AG04449 (cell line): Measurements from ENCODE around the gene DBH.

Experiments
- CTCF ChIA-PET: fragments of 350-600 bp; formaldehyde crosslinking; extraction: SDS; loops from one replicate; lab custom pipeline; 2021; ENCODE audit warnings: antibody characterized with exemption; lab: Yijun Ruan, JAX
- POLR2A ChIA-PET: fragments of 400-600, 350-600 bp; formaldehyde crosslinking; extraction: SDS; loops from one replicate; lab custom pipeline; 2020; ENCODE audit warnings: antibody characterized with exemption, inconsistent platforms; lab: Yijun Ruan, JAX
- DNase-seq: peaks from one replicate; pipeline ENCODE4 v3.0.0-alpha.2; 2010; ENCODE audit warnings: low read depth, low spot score
- H3K4me3 ChIP-seq: 2 replicates; pipeline ENCODE4 v1.5.1; 2011; ENCODE audit warnings: low read depth, mild to moderate bottlenecking, control low read depth, low read length
- TF ChIP-seq, protein P1 (sequence below): IDR thresholded peaks from one replicate; pipeline ENCODE4 v1.5.1; 2011; ENCODE audit warnings: mild to moderate bottlenecking, moderate library complexity, low read length, control low read depth, inconsistent platforms; ENCODE audit not compliant: insufficient read depth; ENCODE audit errors: missing control alignments

The DBH gene

DNA sequence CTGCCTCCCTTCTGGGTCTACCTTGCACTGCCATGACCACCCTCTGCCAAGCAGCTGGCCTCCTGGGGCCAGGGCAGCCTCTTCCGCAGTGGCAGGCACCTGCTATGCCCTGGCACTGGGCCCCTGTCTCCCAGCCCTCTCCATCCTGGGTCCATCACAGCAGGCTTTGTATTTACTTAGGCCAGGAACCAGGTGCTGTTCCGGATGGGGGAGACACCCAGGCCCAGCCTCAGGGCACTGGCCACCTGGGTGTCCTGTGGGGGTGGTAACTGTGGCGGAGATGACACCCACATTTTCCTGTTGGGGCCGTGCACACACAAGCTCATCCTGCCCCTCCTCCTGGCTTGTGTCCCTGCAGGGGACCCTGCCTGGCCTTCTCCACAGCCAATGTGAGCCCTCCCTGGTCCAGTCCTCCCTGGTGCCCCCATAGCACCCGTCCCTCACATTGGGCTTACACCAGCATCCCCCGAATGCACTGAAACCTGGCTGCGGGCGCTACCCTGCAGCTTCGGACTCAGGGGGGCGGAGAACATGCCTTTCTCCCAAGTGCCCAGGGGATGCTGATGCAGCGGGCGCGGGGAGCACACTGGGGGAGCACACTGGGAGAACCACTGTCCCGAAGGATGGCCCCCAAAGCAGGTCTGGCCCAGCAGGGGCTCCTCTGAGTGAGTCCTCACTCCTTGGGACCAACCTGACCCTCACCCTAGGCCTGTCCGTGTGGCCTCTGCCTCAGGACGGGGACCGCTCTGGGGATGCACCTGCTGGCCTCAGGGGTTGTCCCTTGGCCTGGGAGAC lies 44.9 kb upstream of the DBH start:
- no peak for DNase-seq
- CTCF ChIA-PET, result no interaction called here
- TF ChIP-seq, protein P1, sequence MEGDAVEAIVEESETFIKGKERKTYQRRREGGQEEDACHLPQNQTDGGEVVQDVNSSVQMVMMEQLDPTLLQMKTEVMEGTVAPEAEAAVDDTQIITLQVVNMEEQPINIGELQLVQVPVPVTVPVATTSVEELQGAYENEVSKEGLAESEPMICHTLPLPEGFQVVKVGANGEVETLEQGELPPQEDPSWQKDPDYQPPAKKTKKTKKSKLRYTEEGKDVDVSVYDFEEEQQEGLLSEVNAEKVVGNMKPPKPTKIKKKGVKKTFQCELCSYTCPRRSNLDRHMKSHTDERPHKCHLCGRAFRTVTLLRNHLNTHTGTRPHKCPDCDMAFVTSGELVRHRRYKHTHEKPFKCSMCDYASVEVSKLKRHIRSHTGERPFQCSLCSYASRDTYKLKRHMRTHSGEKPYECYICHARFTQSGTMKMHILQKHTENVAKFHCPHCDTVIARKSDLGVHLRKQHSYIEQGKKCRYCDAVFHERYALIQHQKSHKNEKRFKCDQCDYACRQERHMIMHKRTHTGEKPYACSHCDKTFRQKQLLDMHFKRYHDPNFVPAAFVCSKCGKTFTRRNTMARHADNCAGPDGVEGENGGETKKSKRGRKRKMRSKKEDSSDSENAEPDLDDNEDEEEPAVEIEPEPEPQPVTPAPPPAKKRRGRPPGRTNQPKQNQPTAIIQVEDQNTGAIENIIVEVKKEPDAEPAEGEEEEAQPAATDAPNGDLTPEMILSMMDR, result no peak
- POLR2A ChIA-PET, result no interaction called here
- no peak overlapping the region for H3K4me3 ChIP-seq

DNA sequence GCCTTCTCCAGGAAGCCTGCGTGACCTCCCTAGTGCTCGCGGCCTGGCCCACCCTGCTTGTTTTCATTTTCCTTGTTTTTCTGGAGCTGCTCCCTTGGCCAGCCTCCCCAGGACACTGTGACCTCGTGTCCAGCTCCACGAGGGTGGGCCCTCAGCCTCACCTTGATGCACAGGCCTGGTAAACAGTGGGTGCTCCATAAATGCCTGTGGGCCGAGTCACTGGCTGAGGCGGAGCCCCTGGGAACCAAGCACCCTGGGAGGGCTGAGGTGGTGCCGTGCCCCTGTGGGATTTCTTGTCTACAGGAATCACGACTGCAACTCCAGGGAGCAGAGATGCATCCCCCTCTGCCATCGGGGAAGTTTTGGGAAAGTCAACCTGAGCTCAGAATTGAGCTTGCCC lies 44.2 kb upstream of the DBH start:
- DNase-seq, result no peak
- ChIA-PET POLR2A (no interaction called here), CTCF (no interaction called here)
- TF ChIP-seq, protein P1, result no peak
- no peak overlapping the region for H3K4me3 ChIP-seq

DNA sequence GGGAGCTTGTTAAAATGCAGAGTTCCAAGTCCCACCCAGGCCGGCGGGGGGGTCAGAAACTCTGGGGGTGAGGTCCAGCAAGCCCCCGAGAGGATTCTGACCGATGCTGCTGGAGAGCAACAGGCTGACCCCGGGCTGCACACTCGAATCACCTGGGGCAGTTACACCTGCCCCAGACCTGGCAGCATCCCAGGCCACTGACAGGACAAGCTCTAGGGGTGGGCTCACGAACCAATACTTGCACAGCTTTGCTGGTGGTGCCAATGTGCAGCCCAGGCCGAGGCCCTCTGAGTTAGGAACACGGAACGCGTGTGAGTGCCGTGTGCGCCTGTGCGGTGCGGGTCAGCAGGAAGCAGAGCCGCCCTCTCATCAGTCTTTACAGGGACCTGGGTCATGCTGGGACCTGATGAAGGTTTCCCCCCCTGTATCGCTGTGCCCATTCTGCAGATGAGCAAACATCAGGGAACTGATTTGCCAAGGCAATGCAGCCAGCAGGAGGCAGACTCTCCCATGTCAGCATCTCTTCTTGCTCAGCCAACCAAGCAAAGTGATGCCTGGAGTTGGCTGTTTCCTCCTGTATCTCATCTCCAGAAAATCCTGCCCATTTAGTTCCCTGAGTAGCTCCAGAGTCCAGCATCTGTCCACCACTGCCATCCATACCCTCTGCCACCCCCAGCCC lies 43.3 kb upstream of the DBH start:
- H3K4me3 ChIP-seq, result no peak overlapping the region
- CTCF ChIA-PET, result no interaction called here
- no peak for DNase-seq
- TF ChIP-seq, protein P1, result no peak
- POLR2A ChIA-PET, result no interaction called here

DNA sequence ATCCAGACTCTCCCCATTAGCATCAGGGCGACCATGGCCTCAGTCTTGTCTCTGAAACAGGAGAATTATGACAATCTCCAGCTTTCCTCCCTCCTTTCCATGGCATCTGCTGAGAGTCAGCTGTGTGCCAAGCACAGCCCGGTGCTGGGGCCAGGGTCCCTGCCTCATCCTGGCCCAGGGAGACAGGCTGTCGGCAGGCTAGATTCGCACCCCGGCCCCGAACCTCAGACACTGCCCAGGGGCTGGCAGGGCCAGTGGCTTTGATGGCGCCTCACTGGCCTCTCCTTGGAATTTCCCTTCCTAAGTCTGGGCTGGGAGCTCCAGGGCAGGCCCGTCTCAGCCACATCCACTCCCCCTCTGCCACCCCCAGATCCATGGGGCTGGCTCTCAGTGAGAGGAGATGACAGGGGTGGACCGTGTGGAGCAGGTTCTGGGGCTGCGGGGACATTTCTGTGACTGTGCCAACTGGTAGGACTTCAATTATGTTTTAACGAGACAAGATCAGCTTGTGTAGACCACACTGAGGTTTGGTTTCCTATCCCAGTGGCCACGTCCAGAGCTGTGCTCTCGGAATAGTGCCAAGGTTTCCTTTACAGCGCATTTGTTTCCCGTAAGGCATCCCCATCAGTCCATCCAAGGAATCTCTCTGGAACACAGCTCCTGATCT lies 42.4 kb upstream of the DBH start:
- no peak overlapping the region for H3K4me3 ChIP-seq
- CTCF ChIA-PET, result no interaction called here
- TF ChIP-seq, protein P1, result no peak
- POLR2A ChIA-PET, result no interaction called here
- DNase-seq, result no peak

DNA sequence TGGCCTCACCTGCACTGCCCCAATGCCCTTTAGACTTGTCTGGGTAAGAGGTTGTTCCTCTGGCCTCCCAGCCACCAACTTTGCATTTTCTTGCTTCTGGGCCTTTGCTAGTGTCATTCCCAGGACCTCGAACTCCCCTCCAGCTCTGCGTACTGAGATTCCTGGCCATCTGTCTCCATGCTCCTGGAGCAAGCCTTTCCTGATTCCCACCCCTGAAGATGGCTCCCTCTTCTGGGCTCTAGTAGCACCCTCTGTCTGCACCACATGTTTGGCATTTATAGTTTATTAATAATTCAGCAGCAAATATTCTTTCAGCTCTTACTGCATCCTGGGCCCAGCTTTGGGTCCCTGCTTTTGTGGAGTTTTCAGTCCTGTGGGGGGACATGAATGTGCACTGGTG lies 41.9 kb upstream of the DBH start:
- CTCF ChIA-PET, result interaction anchor here (0.7 kb wide), 1 partner anchor 400 kb away, joined by 3 read pairs; no protein-coding TSS in a partner anchor
- H3K4me3 ChIP-seq, result no peak overlapping the region
- POLR2A ChIA-PET, result no interaction called here
- DNase-seq, result no peak
- TF ChIP-seq, protein P1, result no peak

- TF ChIP-seq, protein P1, result no peak
- CTCF ChIA-PET, result no interaction called here
- POLR2A ChIA-PET, result no interaction called here
- no peak for DNase-seq
- no peak overlapping the region for H3K4me3 ChIP-seq
Observed at GRCh38 chr9:133595910-133596309, 40.3 kb upstream of the DBH start.
